HCT116 (cell line): ENCODE results near the gene NOTCH4.

Source experiments
- ATF3 ChIP-seq: IDR thresholded peaks from 2 replicates; pipeline ENCODE4 v1.6.1; 2012
- CTCF ChIP-seq, 3 experiments: fragments of 200-600 bp in 1 of 3; sonication (generic) in 1 of 3; IDR thresholded peaks in 2 of 3; conservative IDR thresholded peaks in 1 of 3; 2 replicates each; pipeline ENCODE4 v1.5.1; 2012 to 2017; ENCODE audit warnings: low read depth in 2 of 3, low read length in 2 of 3, antibody characterized with exemption in 1 of 3, borderline replicate concordance in 1 of 3, control low read depth in 1 of 3, mild to moderate bottlenecking in 1 of 3, mixed read lengths in 1 of 3, mixed run types in 1 of 3, moderate library complexity in 1 of 3; ENCODE audit not compliant: insufficient read depth in 1 of 3
- EZH2 ChIP-seq: fragments of 200-600 bp; sonication (generic); IDR thresholded peaks from 2 replicates; pipeline ENCODE4 v1.6.1; 2017; ENCODE audit warnings: antibody characterized with exemption, mixed run types
- POLR2A ChIP-seq: IDR thresholded peaks from 2 replicates; pipeline ENCODE4 v1.7.0; 2011; ENCODE audit warnings: borderline replicate concordance; ENCODE audit not compliant: insufficient read depth, insufficient read length; ENCODE audit errors: extremely low read depth
- POLR2AphosphoS5 ChIP-seq: IDR thresholded peaks from 2 replicates; pipeline ENCODE4 v1.6.1; 2011; ENCODE audit warnings: mild to moderate bottlenecking, low read depth, low read length, moderate library complexity
- RAD21 ChIP-seq: IDR thresholded peaks from 2 replicates; pipeline ENCODE4 v1.6.1; 2012; ENCODE audit warnings: low read depth, mild to moderate bottlenecking
- REST ChIP-seq: IDR thresholded peaks from 2 replicates; pipeline ENCODE4 v1.6.1; 2012; ENCODE audit warnings: low read depth
- ZNF274 ChIP-seq: fragments of 200-500 bp; sonication (Bioruptor generic); IDR thresholded peaks from 2 replicates; pipeline ENCODE4 v1.6.1; 2014; ENCODE audit warnings: mild to moderate bottlenecking, low read depth, low read length, inconsistent platforms

- TF ChIP-seq EZH2 (no peak), CTCF (IDR thresholded peaks at IDR 0.05 in 2 of 3, conservative IDR thresholded peaks at IDR 0.05 in 1 of 3; ENCODE audit: borderline replicate concordance in 1 of 3, insufficient read depth in 1 of 3, low read depth in 2 of 3, low read length in 2 of 3) (no peak), POLR2A (no peak), POLR2AphosphoS5 (no peak), ATF3 (no peak), REST (no peak), ZNF274 (no peak), RAD21 (no peak)
These were observed 35.3 kb downstream of the NOTCH4 start for GRCh38 chr6:32188381-32189068.
